K562 (cell line): ENCODE results near the gene IGF2BP1. TPM values are rescaled to one million over a fixed set of nuclear protein-coding genes. Genes with fewer than 3 reads are reported as not detected.
A peak's percentile ranks its signal among the peaks of the same experiment; 100 is the strongest.

ENCODE experiments used
- BRCA1 ChIP-seq, 2 experiments: fragments of 450-650 bp in 1 of 2; sonication (generic) in 1 of 2; formaldehyde crosslinking in 1 of 2; IDR thresholded peaks; 2 replicates each; pipeline versions ENCODE4 v1.5.0 to v1.6.1; 2017 to 2020; ENCODE audit warnings: mild to moderate bottlenecking in 1 of 2, missing genetic modification reagents in 1 of 2
- CREM ChIP-seq: IDR thresholded peaks from 2 replicates; pipeline ENCODE4 v1.6.1; 2014; ENCODE audit warnings: antibody characterized with exemption, low read depth
- ETV5 ChIP-seq: sonication (generic); formaldehyde crosslinking; IDR thresholded peaks from 2 replicates; pipeline ENCODE4 v1.4.0; 2020; ENCODE audit warnings: low read depth, mild to moderate bottlenecking, missing genetic modification reagents
- MECOM ChIP-seq: fragments of 250-450 bp; sonication (Bioruptor Pico); IDR thresholded peaks from 2 replicates; pipeline ENCODE4 v1.8.0; 2022; ENCODE audit warnings: inconsistent platforms
- MTA3 ChIP-seq: fragments of 450-650 bp; formaldehyde crosslinking; IDR thresholded peaks from 2 replicates; pipeline ENCODE4 v1.6.1; 2017; ENCODE audit warnings: mild to moderate bottlenecking, borderline replicate concordance
- TBL1XR1 ChIP-seq, 2 experiments: IDR thresholded peaks; 2 replicates each; pipeline ENCODE4 v1.6.1; 2012; ENCODE audit warnings: improper control_type of control experiment in 2 of 2, low read length in 2 of 2, mild to moderate bottlenecking in 1 of 2
- ZBED1 ChIP-seq: IDR thresholded peaks from 2 replicates; pipeline ENCODE4 v1.6.1; 2014
- ZBTB8A ChIP-seq: fragments of 450-650 bp; IDR thresholded peaks from 2 replicates; pipeline ENCODE4 v1.6.1; 2018; ENCODE audit warnings: mild to moderate bottlenecking, moderate library complexity; ENCODE audit not compliant: partially characterized antibody
- ZNF232 ChIP-seq: sonication (generic); formaldehyde crosslinking; IDR thresholded peaks from 2 replicates; pipeline ENCODE4 v1.8.0; 2022; ENCODE audit warnings: mild to moderate bottlenecking, missing genetic modification reagents
- ZNF347 ChIP-seq: fragments of 450-650 bp; formaldehyde crosslinking; IDR thresholded peaks from 2 replicates; pipeline ENCODE4 v1.4.0; 2020; ENCODE audit warnings: low read depth, mild to moderate bottlenecking, moderate library complexity
- polyA plus RNA-seq, 8 experiments: library from polyadenylated mRNA; depleted of rRNA in 4 of 8; stranded (reverse) in 5 of 8; unstranded in 3 of 8; fragments of >200 nt; fragmentation: Nextera tagmentation in 2 of 8; fragmentation: Illumina TruSeq in 1 of 8; extraction: Ambion mirVana in 2 of 8; extraction: Trizol in 1 of 8; gene quantifications; 2 replicates each; pipeline versions ENCODE4 v1.2.1 to v1.2.3, GENCODE V29; 2011 to 2014; ENCODE audit warnings: inconsistent platforms in 1 of 8, missing spikeins in 1 of 8
- total RNA-seq, 7 experiments: library from RNA; depleted of rRNA in 6 of 7; stranded (reverse); fragments of >200 nt in 6 of 7; fragmentation: Illumina TruSeq in 2 of 7; extraction: Trizol in 2 of 7; gene quantifications; 2 replicates each; pipeline versions ENCODE4 v1.2.1 to v1.2.3, GENCODE V29; 2011 to 2021; ENCODE audit warnings: low replicate concordance in 1 of 7
- TF ChIP-seq, protein P1 (sequence below): sonication (generic); formaldehyde crosslinking; IDR thresholded peaks from 2 replicates; pipeline ENCODE4 v1.8.1; 2023; ENCODE audit warnings: mild to moderate bottlenecking, missing genetic modification reagents
- TF ChIP-seq, protein P2 (sequence below): fragments of 450-650 bp; formaldehyde crosslinking; IDR thresholded peaks from 2 replicates; pipeline ENCODE4 v1.4.0; 2020; ENCODE audit warnings: mild to moderate bottlenecking, moderate library complexity
- TF ChIP-seq, protein P3 (sequence below): sonication (generic); formaldehyde crosslinking; IDR thresholded peaks from 2 replicates; pipeline ENCODE4 v1.8.1; 2023; ENCODE audit warnings: mild to moderate bottlenecking, missing genetic modification reagents

The IGF2BP1 gene
- total and polyA plus RNA-seq, 9 of the 15 experiments (the other 6 are each of a cell fraction or from before 2014, with no cell fraction given) = 13.0 to 318 (median 53.6) TPM

DNA sequence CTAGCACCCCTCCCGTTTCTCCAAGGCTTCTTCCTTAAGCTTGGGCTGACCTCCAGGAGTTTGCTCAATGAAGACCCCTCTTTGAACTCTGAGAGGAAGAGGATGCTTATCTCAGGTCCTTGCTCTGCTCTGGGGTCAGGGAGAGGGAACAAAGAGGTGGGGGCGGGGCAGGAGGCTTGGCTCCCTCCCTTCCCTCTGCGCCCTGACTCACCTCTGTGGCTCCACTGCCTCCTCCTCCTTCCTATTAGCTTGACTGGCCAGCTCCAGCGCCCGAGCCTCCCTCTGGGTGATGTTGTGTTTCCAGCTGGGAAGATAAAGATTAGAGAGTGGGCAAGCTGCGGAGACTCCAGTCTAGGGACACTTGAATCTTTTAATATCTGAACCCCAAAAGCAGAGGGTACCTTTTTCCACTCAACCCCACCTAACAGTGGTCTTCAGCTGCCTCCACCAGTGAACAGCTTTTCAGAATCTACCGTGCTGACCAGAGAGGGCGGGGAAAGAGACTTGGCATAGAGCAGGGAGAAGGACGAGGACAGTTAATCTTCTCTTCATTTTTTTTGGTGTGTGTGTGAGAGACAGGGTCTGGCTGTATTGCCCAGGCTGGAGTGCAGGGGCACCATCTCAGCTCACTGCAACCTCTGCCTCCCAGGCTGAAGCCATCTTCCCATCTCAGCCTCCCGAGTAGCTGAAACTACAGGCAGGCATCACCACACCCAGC is 35.5 kb upstream of the IGF2BP1 start (continued):
- TF ChIP-seq, protein P1, sequence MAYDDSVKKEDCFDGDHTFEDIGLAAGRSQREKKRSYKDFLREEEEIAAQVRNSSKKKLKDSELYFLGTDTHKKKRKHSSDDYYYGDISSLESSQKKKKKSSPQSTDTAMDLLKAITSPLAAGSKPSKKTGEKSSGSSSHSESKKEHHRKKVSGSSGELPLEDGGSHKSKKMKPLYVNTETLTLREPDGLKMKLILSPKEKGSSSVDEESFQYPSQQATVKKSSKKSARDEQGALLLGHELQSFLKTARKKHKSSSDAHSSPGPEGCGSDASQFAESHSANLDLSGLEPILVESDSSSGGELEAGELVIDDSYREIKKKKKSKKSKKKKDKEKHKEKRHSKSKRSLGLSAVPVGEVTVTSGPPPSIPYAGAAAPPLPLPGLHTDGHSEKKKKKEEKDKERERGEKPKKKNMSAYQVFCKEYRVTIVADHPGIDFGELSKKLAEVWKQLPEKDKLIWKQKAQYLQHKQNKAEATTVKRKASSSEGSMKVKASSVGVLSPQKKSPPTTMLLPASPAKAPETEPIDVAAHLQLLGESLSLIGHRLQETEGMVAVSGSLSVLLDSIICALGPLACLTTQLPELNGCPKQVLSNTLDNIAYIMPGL (CRISPR knock-in tag) = no peak
- TF ChIP-seq ZNF347 (no peak), MECOM (no peak), ETV5 (no peak), CREM (0 out of 2 replicates have a peak, but pooled peaks have one; percentile 22), ZBED1 (no peak), TBL1XR1 (IDR thresholded peaks at IDR 0.05; ENCODE audit: low read length in 2 of 2) (no peak), MTA3 (no peak), ZBTB8A (no peak), ZNF232 (CRISPR knock-in tag) (no peak), BRCA1 (IDR thresholded peaks at IDR 0.05) (no peak), BRCA1 (CRISPR knock-in tag; IDR thresholded peaks at IDR 0.05) (no peak)
- TF ChIP-seq, protein P2, sequence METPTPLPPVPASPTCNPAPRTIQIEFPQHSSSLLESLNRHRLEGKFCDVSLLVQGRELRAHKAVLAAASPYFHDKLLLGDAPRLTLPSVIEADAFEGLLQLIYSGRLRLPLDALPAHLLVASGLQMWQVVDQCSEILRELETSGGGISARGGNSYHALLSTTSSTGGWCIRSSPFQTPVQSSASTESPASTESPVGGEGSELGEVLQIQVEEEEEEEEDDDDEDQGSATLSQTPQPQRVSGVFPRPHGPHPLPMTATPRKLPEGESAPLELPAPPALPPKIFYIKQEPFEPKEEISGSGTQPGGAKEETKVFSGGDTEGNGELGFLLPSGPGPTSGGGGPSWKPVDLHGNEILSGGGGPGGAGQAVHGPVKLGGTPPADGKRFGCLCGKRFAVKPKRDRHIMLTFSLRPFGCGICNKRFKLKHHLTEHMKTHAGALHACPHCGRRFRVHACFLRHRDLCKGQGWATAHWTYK (CRISPR knock-in tag) = no peak
- TF ChIP-seq, protein P3, sequence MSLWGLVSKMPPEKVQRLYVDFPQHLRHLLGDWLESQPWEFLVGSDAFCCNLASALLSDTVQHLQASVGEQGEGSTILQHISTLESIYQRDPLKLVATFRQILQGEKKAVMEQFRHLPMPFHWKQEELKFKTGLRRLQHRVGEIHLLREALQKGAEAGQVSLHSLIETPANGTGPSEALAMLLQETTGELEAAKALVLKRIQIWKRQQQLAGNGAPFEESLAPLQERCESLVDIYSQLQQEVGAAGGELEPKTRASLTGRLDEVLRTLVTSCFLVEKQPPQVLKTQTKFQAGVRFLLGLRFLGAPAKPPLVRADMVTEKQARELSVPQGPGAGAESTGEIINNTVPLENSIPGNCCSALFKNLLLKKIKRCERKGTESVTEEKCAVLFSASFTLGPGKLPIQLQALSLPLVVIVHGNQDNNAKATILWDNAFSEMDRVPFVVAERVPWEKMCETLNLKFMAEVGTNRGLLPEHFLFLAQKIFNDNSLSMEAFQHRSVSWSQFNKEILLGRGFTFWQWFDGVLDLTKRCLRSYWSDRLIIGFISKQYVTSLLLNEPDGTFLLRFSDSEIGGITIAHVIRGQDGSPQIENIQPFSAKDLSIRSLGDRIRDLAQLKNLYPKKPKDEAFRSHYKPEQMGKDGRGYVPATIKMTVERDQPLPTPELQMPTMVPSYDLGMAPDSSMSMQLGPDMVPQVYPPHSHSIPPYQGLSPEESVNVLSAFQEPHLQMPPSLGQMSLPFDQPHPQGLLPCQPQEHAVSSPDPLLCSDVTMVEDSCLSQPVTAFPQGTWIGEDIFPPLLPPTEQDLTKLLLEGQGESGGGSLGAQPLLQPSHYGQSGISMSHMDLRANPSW = no peak
